Measurements from ENCODE around the gene NR3C2. TPM values are rescaled to one million over a fixed set of nuclear protein-coding genes. Genes with fewer than 3 reads are reported as not detected.

Gene NR3C2
- total and polyA plus RNA-seq, 10 of the 15 experiments (the other 5 are each of a cell fraction or from before 2014, with no cell fraction given): 0.05 to 0.11 (median 0.08) TPM; not detected in 4

DNA sequence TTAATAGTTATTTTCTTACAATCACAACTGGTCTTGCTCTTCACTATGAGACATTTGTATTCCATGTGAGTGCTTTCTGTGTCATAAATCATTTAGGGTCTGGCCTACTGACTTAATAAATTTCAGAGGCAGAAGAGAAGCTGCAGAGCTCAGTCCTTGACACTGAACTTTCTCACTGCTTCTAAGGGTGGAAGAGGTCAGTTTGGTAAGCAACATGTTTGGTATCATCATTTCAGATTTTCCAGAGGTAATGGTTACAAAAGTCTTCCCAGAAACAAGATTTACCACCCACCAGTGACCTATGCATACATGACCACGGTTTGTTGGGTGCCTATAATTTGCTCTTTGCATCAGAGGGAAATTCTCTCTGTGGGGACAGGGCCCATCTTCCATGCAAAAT is 148.6 kb downstream of the NR3C2 start (continued):
- TF ChIP-seq, protein P1, sequence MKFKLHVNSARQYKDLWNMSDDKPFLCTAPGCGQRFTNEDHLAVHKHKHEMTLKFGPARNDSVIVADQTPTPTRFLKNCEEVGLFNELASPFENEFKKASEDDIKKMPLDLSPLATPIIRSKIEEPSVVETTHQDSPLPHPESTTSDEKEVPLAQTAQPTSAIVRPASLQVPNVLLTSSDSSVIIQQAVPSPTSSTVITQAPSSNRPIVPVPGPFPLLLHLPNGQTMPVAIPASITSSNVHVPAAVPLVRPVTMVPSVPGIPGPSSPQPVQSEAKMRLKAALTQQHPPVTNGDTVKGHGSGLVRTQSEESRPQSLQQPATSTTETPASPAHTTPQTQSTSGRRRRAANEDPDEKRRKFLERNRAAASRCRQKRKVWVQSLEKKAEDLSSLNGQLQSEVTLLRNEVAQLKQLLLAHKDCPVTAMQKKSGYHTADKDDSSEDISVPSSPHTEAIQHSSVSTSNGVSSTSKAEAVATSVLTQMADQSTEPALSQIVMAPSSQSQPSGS (IDR thresholded peaks at IDR 0.05; ENCODE audit: low read length): no peak
- TF ChIP-seq USF2 (IDR thresholded peaks at IDR 0.05; ENCODE audit: borderline replicate concordance, low read depth, low read length) (no peak), SMC3 (IDR thresholded peaks at IDR 0.05; ENCODE audit: borderline replicate concordance, low read length) (no peak), BCLAF1 (IDR thresholded peaks at IDR 0.05) (no peak), POLR2AphosphoS2 (IDR thresholded peaks at IDR 0.05; ENCODE audit: low read depth, low read length) (no peak)

DNA sequence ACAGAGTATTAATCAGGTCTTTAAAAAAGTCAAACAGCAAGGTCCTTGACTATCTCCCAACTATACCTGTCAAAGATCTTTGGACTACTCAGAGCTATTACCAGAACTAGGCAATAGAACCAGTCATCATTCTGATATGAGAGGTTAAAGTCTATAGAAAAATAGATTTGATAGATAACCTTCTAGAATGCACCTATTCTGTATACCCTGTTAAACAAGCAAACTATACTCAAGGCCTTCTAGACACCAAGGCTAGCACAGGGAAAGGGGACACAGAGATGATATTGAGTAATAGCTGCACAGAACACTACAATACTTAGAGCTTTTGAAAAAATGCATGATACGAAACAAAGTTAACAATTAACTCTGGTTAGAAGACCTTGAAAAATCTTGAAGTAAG is 149.5 kb downstream of the NR3C2 start:
- Histone ChIP-seq H3K79me2 (ENCODE audit: control insufficient read depth, insufficient read depth, low read length) (no peaks in the 10 kb centered on the region), H3K4me1 (ENCODE audit: control insufficient read depth, insufficient read depth, low read length) (no peaks in the 10 kb centered on the region), H3K9ac (ENCODE audit: control insufficient read depth, insufficient read depth, low read length) (no peak overlapping the region), H4K20me1 (ENCODE audit: control insufficient read depth, insufficient read depth) (no peaks in the 10 kb centered on the region), H2AFZ (ENCODE audit: control insufficient read depth, low read depth, low read length) (no peak overlapping the region), H3K4me2 (ENCODE audit: control insufficient read depth, insufficient read depth) (no peak overlapping the region), H3K27ac (ENCODE audit: control insufficient read depth, insufficient read depth) (no peak overlapping the region), H3K36me3 (ENCODE audit: control insufficient read depth in 2 of 2, insufficient read depth in 2 of 2, low read length in 1 of 2) (no peaks in the 10 kb centered on the region), H3K4me3 (no peak overlapping the region), H3K9me3 (replicated peaks; ENCODE audit: control insufficient read depth, insufficient read depth, low read length) (no peaks in the 10 kb centered on the region), H3K27me3 (replicated peaks in 1 of 2; ENCODE audit: control insufficient read depth in 2 of 2, insufficient read depth in 2 of 2, low read length in 1 of 2) (no peaks in the 10 kb centered on the region)
- CTCF ChIA-PET: no interaction called here
- POLR2A ChIA-PET: interaction anchor here (0.7 kb wide), 1 partner anchor 12 kb away, joined by 3 read pairs; no protein-coding TSS in a partner anchor
- FAIRE-seq (no peak), ATAC-seq (no peak), DNase-seq (ENCODE audit: low read depth, low spot score) (no peak)
- in situ Hi-C loops (cut with MboI) (no loop called here), intact Hi-C loops (cut with micrococcal nuclease; ENCODE audit: unreplicated experiment) (no loop called here)
- RAD21 ChIA-PET (ENCODE audit: unreplicated experiment): interaction anchor here (0.6 kb wide), 1 partner anchor 153 kb away, joined by 3 read pairs; no protein-coding TSS in a partner anchor
- no TSS peak for BruUV-seq (replicated peaks)
- SMC1A ChIA-PET (ENCODE audit: uncharacterized antibody, unreplicated experiment): no interaction called here
- TF ChIP-seq IKZF2 (IDR thresholded peaks at IDR 0.05): no peak
- WGBS (ENCODE audit: insufficient coverage, insufficient replicate concordance, low lambda C conversion rate, missing lambda C conversion rate): 65% methylated on average over 1 of the region's 1 CpG
